ENCODE results near the gene SMARCD3. TPM values are rescaled to one million over a fixed set of nuclear protein-coding genes. Genes with fewer than 3 reads are reported as not detected.
A peak's percentile ranks its signal among the peaks of the same experiment; 100 is the strongest.

The SMARCD3 gene
- polyA plus RNA-seq, 3 donors = 104 to 183 (median 112) TPM

DNA sequence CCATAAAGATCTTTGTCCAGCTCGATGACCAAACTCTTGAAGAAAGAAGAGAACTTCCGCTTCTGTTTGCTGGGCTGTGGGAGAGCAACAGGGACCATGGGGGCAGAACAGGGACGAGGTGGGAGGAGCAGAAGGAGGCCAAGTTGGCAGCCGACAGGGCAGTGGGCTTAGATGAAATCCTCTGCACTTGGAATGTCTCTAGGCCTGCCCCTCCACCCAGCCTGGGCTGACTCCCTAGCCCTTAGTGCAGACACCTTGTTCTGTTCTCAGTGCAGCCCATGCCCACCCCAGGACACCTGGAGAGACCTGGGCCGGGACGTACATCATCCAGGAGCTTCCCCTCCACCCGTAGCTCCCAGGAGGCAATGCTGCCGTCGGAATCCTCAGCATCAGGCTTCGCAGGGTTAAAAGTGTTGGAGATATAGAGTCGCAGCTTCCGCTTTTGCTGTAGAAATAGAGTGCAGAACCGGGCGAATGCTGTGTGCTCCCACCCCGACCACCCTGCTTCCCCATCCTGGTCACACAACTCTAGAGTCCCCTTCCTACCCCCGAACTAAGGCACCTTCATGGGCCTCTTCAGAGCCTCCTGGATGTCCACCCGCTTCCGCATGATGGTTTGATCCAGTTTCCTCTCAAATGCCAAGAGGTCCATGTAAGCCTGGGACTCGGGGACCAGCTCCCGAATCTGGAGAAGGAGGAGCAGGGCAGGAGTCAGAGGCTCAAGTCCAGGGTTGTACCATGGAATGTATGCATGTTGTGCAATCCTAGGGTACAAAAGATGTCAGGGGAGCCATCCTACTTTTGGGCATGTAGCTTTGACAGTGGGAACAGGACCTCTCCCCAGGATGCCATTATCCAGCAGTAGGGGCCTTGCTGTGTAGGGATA, 6.1 kb downstream of the SMARCD3 start:
- H3K9me3 Mint-ChIP-seq = peaks cover 0 to 11% (median 0%) of the 10 kb centered on the region in 7 donors
- H3K4me1 Mint-ChIP-seq = peaks cover 39% of the 10 kb centered on the region
- H3K4me1 ChIP-seq (ENCODE audit: control insufficient read depth in 1 of 2, insufficient read depth in 2 of 2, low read length in 2 of 2) = peaks cover 28 to 38% of the 10 kb centered on the region in 2 donors
- TF ChIP-seq, protein P1, sequence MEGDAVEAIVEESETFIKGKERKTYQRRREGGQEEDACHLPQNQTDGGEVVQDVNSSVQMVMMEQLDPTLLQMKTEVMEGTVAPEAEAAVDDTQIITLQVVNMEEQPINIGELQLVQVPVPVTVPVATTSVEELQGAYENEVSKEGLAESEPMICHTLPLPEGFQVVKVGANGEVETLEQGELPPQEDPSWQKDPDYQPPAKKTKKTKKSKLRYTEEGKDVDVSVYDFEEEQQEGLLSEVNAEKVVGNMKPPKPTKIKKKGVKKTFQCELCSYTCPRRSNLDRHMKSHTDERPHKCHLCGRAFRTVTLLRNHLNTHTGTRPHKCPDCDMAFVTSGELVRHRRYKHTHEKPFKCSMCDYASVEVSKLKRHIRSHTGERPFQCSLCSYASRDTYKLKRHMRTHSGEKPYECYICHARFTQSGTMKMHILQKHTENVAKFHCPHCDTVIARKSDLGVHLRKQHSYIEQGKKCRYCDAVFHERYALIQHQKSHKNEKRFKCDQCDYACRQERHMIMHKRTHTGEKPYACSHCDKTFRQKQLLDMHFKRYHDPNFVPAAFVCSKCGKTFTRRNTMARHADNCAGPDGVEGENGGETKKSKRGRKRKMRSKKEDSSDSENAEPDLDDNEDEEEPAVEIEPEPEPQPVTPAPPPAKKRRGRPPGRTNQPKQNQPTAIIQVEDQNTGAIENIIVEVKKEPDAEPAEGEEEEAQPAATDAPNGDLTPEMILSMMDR (IDR thresholded peaks at IDR 0.05) = no peak
- H3K36me3 Mint-ChIP-seq = peaks cover 49 to 64% of the 10 kb centered on the region in 2 donors
- no peak overlapping the region for H2AFZ ChIP-seq (ENCODE audit: insufficient read depth, low read depth, low read length, poor library complexity, severe bottlenecking)
- H3K79me2 ChIP-seq (ENCODE audit: insufficient read depth, low read length) = no peaks in the 10 kb centered on the region
- WGBS (ENCODE audit: insufficient coverage) = 72% methylated on average over 12 of the region's 20 CpGs
- H3K9me3 ChIP-seq (replicated peaks in 1 of 2; ENCODE audit: control insufficient read depth in 1 of 2, insufficient read depth in 1 of 2, low read length in 2 of 2) = peaks cover 0 to 6% of the 10 kb centered on the region in 2 donors
- H3K27me3 ChIP-seq (ENCODE audit: control insufficient read depth in 2 of 2, insufficient read depth in 2 of 2, low read length in 2 of 2) = peaks cover 25 to 35% of the 10 kb centered on the region in 2 donors
- intact Hi-C loops (cut with micrococcal nuclease) = loop anchor here in 1 of 2 donors (2.0 kb wide), 1 partner anchor 16 kb away; the partner anchor contains the start of gene ABCF2
- H4K20me1 ChIP-seq (ENCODE audit: insufficient read depth, low read length) = peaks cover 99% of the 10 kb centered on the region
- peak overlapping the region in 1 of 2 donors; percentile 90 for H3K4me3 Mint-ChIP-seq
- no peak overlapping the region for H3K9ac ChIP-seq (ENCODE audit: insufficient read depth, low read length, poor library complexity, severe bottlenecking)
- peak overlapping the region in 3 of 7 donors; percentile 24 to 73 (median 58) for H3K27ac Mint-ChIP-seq
- H3K36me3 ChIP-seq (replicated peaks in 1 of 2; ENCODE audit: control insufficient read depth in 1 of 2, insufficient read depth in 2 of 2, low read length in 2 of 2) = peaks cover 44 to 45% of the 10 kb centered on the region in 2 donors
- no peak for DNase-seq
- H3K27ac ChIP-seq (ENCODE audit: low read depth in 1 of 2, low read length in 2 of 2) = no peak overlapping the region
- H3K4me3 ChIP-seq (replicated peaks in 1 of 3; ENCODE audit: low read depth in 2 of 3, low read length in 3 of 3) = peak overlapping the region in 1 of 3 experiments; percentile 62
- H3K27me3 Mint-ChIP-seq (ENCODE audit: low read depth in 3 of 3) = peaks cover 28 to 50% (median 44%) of the 10 kb centered on the region in 3 donors
- peak overlapping the region; percentile 66 for H3K4me2 ChIP-seq (replicated peaks; ENCODE audit: extremely low read depth, low read length, poor library complexity, severe bottlenecking)

- Mint-ChIP-seq H3K27me3 (ENCODE audit: low read depth in 3 of 3) (peaks cover 21 to 43% (median 37%) of the 10 kb centered on the region in 3 donors), H3K27ac (no peak overlapping the region), H3K4me3 (no peak overlapping the region), H3K9me3 (peaks cover 0 to 11% (median 0%) of the 10 kb centered on the region in 7 donors), H3K36me3 (peaks cover 53 to 68% of the 10 kb centered on the region in 2 donors), H3K4me1 (peaks cover 37% of the 10 kb centered on the region)
- DNase-seq = no peak
- H3K9me3 ChIP-seq (replicated peaks in 1 of 2; ENCODE audit: control insufficient read depth in 1 of 2, insufficient read depth in 1 of 2, low read length in 2 of 2) = no peaks in the 10 kb centered on the region
- H3K9ac ChIP-seq (ENCODE audit: insufficient read depth, low read length, poor library complexity, severe bottlenecking) = no peak overlapping the region
- 94% methylated on average over 9 of the region's 9 CpGs for WGBS (ENCODE audit: insufficient coverage)
- peaks cover 28 to 38% of the 10 kb centered on the region in 2 donors for H3K4me1 ChIP-seq (ENCODE audit: control insufficient read depth in 1 of 2, insufficient read depth in 2 of 2, low read length in 2 of 2)
- no peak overlapping the region for H2AFZ ChIP-seq (ENCODE audit: insufficient read depth, low read depth, low read length, poor library complexity, severe bottlenecking)
- intact Hi-C loops (cut with micrococcal nuclease) = loop anchor here in 1 of 2 donors (2.0 kb wide), 1 partner anchor 15 kb away; the partner anchor contains the start of gene ABCF2
- H3K4me3 ChIP-seq (replicated peaks in 1 of 3; ENCODE audit: low read depth in 2 of 3, low read length in 3 of 3) = no peak overlapping the region
- peaks cover 98% of the 10 kb centered on the region for H4K20me1 ChIP-seq (ENCODE audit: insufficient read depth, low read length)
- no peak overlapping the region for H3K4me2 ChIP-seq (replicated peaks; ENCODE audit: extremely low read depth, low read length, poor library complexity, severe bottlenecking)
- TF ChIP-seq, protein P1 (IDR thresholded peaks at IDR 0.05) = no peak
- H3K27me3 ChIP-seq (ENCODE audit: control insufficient read depth in 2 of 2, insufficient read depth in 2 of 2, low read length in 2 of 2) = peaks cover 18 to 28% of the 10 kb centered on the region in 2 donors
- no peak overlapping the region for H3K27ac ChIP-seq (ENCODE audit: low read depth in 1 of 2, low read length in 2 of 2)
- H3K36me3 ChIP-seq (replicated peaks in 1 of 2; ENCODE audit: control insufficient read depth in 1 of 2, insufficient read depth in 2 of 2, low read length in 2 of 2) = peaks cover 50 to 52% of the 10 kb centered on the region in 2 donors
- H3K79me2 ChIP-seq (ENCODE audit: insufficient read depth, low read length) = peaks cover 2% of the 10 kb centered on the region
These were observed 6.8 kb downstream of the SMARCD3 start for GRCh38 chr7:151241755-151242096.

Data from CD14-positive monocyte (primary cell).